Lower leg skin (tissue), 4 donors: ENCODE results near the gene FBN1. TPM values are rescaled to one million over a fixed set of nuclear protein-coding genes. Genes with fewer than 3 reads are reported as not detected.

ENCODE experiments used
- DNase-seq, 2 donors: peaks; one replicate each; pipeline ENCODE4 v3.0.0-alpha.2; 2019; ENCODE audit warnings: low spot score in 2 of 2
- H3K4me3 ChIP-seq: fragments of 200-600 bp; sonication (generic); 2 replicates; pipeline ENCODE4 v1.5.1; 2017; ENCODE audit warnings: mild to moderate bottlenecking, low read depth; ENCODE audit not compliant: poor library complexity, severe bottlenecking
- CTCF ChIP-seq, 3 donors: fragments of 450-650 bp; IDR thresholded peaks; one replicate each; pipeline ENCODE4 v1.5.1; 2016; ENCODE audit warnings: antibody characterized with exemption in 3 of 3, mild to moderate bottlenecking in 3 of 3, moderate library complexity in 2 of 3
- POLR2A ChIP-seq, 2 donors: fragments of 450-650 bp; IDR thresholded peaks; one replicate each; pipeline ENCODE4 v1.6.1; 2016 to 2017; ENCODE audit warnings: antibody characterized with exemption in 2 of 2, mild to moderate bottlenecking in 1 of 2, moderate library complexity in 1 of 2
- WGBS, 2 donors: methylation state at CpG; one replicate each; pipeline ENCODE4 v1.1.5; 2018; 5-methylcytosine and 5-hydroxymethylcytosine counted together
- intact Hi-C: fragments of 100-400 bp; cut with DNase I; formaldehyde crosslinking; loops from one replicate; pipeline ENCODE4 v1.15.0; 2023; ENCODE audit warnings: low total_unique reads
- total RNA-seq, 4 donors: library from RNA; depleted of rRNA; stranded (reverse); fragments of >200 nt; gene quantifications; one replicate each; pipeline ENCODE4 v1.1.0, GENCODE V29; 2016

The FBN1 gene
- total RNA-seq, 4 donors from 2014 or later, result 15.0 to 59.3 (median 24.0) TPM

- DNase-seq, result peak in 1 of 2 donors; percentile 41
- no peak overlapping the region for H3K4me3 ChIP-seq
- no peak for TF ChIP-seq POLR2A (IDR thresholded peaks at IDR 0.05)
- TF ChIP-seq CTCF (IDR thresholded peaks at IDR 0.05), result no peak
- intact Hi-C loops, result no loop called here
- WGBS, 2 donors, result 67 to 83% methylated on average over 1 of the region's 1 CpG
These were observed 152.3 kb downstream of the FBN1 start for GRCh38 chr15:48493084-48493762.

GRCh38 chr15:48486228-48486627 lies 159.3 kb downstream of the FBN1 start:
- DNase-seq, result no peak
- intact Hi-C loops, result no loop called here
- TF ChIP-seq POLR2A (IDR thresholded peaks at IDR 0.05) (no peak), CTCF (IDR thresholded peaks at IDR 0.05) (no peak)
- WGBS, 2 donors, result 27 to 48% methylated on average over 2 of the region's 2 CpGs
- H3K4me3 ChIP-seq, result no peak overlapping the region

GRCh38 chr15:48481802-48482201 lies 163.7 kb downstream of the FBN1 start:
- TF ChIP-seq CTCF (IDR thresholded peaks at IDR 0.05), result no peak
- TF ChIP-seq POLR2A (IDR thresholded peaks at IDR 0.05), result no peak
- WGBS, 2 donors, result 80% methylated on average over 2 of the region's 2 CpGs
- DNase-seq, result no peak
- intact Hi-C loops, result no loop called here
- no peak overlapping the region for H3K4me3 ChIP-seq

- TF ChIP-seq CTCF (IDR thresholded peaks at IDR 0.05), result no peak
- TF ChIP-seq POLR2A (IDR thresholded peaks at IDR 0.05), result no peak
- no peak overlapping the region for H3K4me3 ChIP-seq
- WGBS, 2 donors, result 93 to 97% methylated on average over 2 of the region's 2 CpGs
- no peak for DNase-seq
- intact Hi-C loops, result no loop called here
These were observed 165.8 kb downstream of the FBN1 start for GRCh38 chr15:48479751-48480150.

GRCh38 chr15:48478581-48478980 lies 166.9 kb downstream of the FBN1 start:
- H3K4me3 ChIP-seq, result no peak overlapping the region
- no peak for DNase-seq
- intact Hi-C loops, result no loop called here
- TF ChIP-seq CTCF (IDR thresholded peaks at IDR 0.05), result no peak
- TF ChIP-seq POLR2A (IDR thresholded peaks at IDR 0.05), result no peak
- WGBS, 2 donors, result 59 to 78% methylated on average over 2 of the region's 2 CpGs
